Ovary (tissue), 9 donors: Measurements from ENCODE around the gene PARS2. TPM values are rescaled to one million over a fixed set of nuclear protein-coding genes. Genes with fewer than 3 reads are reported as not detected.

ENCODE experiments used
- DNase-seq, 5 donors: peaks; one replicate each; pipeline ENCODE4 v3.0.0-alpha.2; 2019 to 2020
- H3K27ac ChIP-seq, 2 donors: fragments of 200-600 bp; one replicate each; pipeline versions ENCODE4 v1.5.1 to v1.8.0; 2019 to 2022
- H3K27me3 ChIP-seq: fragments of 200-600 bp; one replicate; pipeline ENCODE4 v1.8.0; 2022
- H3K36me3 ChIP-seq: fragments of 200-600 bp; sonication (generic); one replicate; pipeline ENCODE4 v1.5.1; 2019
- H3K4me1 ChIP-seq: one replicate; pipeline ENCODE4 v1.8.1; 2013; ENCODE audit warnings: mild to moderate bottlenecking, moderate library complexity; ENCODE audit not compliant: insufficient read depth
- H3K4me3 ChIP-seq: fragments of 200-600 bp; sonication (generic); one replicate; pipeline ENCODE4 v1.5.1; 2017
- H3K9me3 ChIP-seq, 2 donors: fragments of 200-600 bp in 1 of 2; sonication (generic) in 1 of 2; one replicate each; pipeline versions ENCODE4 v1.5.1 to v1.8.1; 2013 to 2019; ENCODE audit warnings: mild to moderate bottlenecking in 1 of 2, moderate library complexity in 1 of 2
- CTCF ChIP-seq, 3 donors: fragments of 450-650 bp in 2 of 3; fragments of 200-600 bp in 1 of 3; IDR thresholded peaks; one replicate each; pipeline versions ENCODE4 v1.5.1 to v1.8.0; 2016 to 2022; ENCODE audit warnings: antibody characterized with exemption in 3 of 3, mild to moderate bottlenecking in 1 of 3
- EP300 ChIP-seq: sonication (generic); formaldehyde crosslinking; IDR thresholded peaks from one replicate; pipeline ENCODE4 v1.6.1; 2017; ENCODE audit warnings: antibody characterized with exemption
- POLR2A ChIP-seq: fragments of 450-650 bp; IDR thresholded peaks from one replicate; pipeline ENCODE4 v1.6.1; 2017; ENCODE audit warnings: antibody characterized with exemption, mild to moderate bottlenecking, moderate library complexity
- WGBS, 3 donors: extraction: QIAGEN DNeasy Blood & Tissue Kit in 1 of 3; methylation state at CpG; one replicate each; pipeline versions ENCODE4 v1.1.5 to v1.1.7; 2013 to 2017; 5-methylcytosine and 5-hydroxymethylcytosine counted together
- intact Hi-C, 4 donors: fragments of 100-400 bp; cut with DNase I; formaldehyde crosslinking; loops; one replicate each; pipeline versions ENCODE4 v1.11.0 to v1.15.1; 2022 to 2023
- polyA plus RNA-seq, 2 donors: library from polyadenylated mRNA; stranded (reverse); fragments of 200-250 nt in 1 of 2; fragments of 350-450 nt in 1 of 2; fragmentation: Illumina TruSeq in 1 of 2; extraction: RNeasy Lipid Tissue Mini Kit (QIAGEN cat#74804) in 1 of 2; gene quantifications; one replicate each; pipeline ENCODE4 v1.2.3, GENCODE V29; 2013 to 2014
- total RNA-seq, 7 donors: library from RNA; depleted of rRNA in 2 of 7; stranded (reverse); fragments of >200 nt in 2 of 7; fragmentation: NEBNext Ultra II Directional in 3 of 7; extraction: Animal tissue kit (Norgen Biotek cat#: 25700) in 3 of 7; gene quantifications; one replicate each; pipeline versions ENCODE4 v1.1.0 to v1.2.4, GENCODE V29; 2016 to 2023
- donor health status: DM: no; HTN: no; CAD: no; lungs with moderate emphysema.
- donor health status: DM: no; HTN: no; CAD: no.
- donor health status: Bipolar disorder and iron deficiency.
- donor health status: DM: yes; HTN: yes; CAD: no.
- donor health status: DM: no; HTN: no; CAD: no.
- donor health status: DM: yes; HTN: yes; CAD: no.

Gene PARS2
- total and polyA plus RNA-seq, 9 donors = 3.2 to 9.6 (median 6.4) TPM

- H3K4me3 ChIP-seq = no peak overlapping the region
- H3K4me1 ChIP-seq = no peaks in the 10 kb centered on the region
- 30 to 50% (median 35%) methylated on average over 3 of the region's 3 CpGs for WGBS, 3 donors
- no peaks in the 10 kb centered on the region for H3K27me3 ChIP-seq
- no peak for TF ChIP-seq EP300
- no peak for TF ChIP-seq POLR2A
- no peak for TF ChIP-seq CTCF (IDR thresholded peaks at IDR 0.05)
- H3K9me3 ChIP-seq = no peaks in the 10 kb centered on the region
- no peak overlapping the region for H3K27ac ChIP-seq
- H3K36me3 ChIP-seq = no peaks in the 10 kb centered on the region
- peak in 1 of 5 donors; percentile 10 for DNase-seq
- intact Hi-C loops = loop anchor here (5.0 to 10.0 kb wide), 8 partner anchors 305 to 1322 kb away; no protein-coding TSS in a partner anchor
Measured at GRCh38 chr1:54809496-54810074, 45.3 kb upstream of the PARS2 start.

GRCh38 chr1:54808443-54809207, 44.3 kb upstream of the PARS2 start:
- H3K4me1 ChIP-seq = no peaks in the 10 kb centered on the region
- TF ChIP-seq POLR2A (no peak), CTCF (IDR thresholded peaks at IDR 0.05) (no peak), EP300 (no peak)
- intact Hi-C loops = loop anchor here (5.0 to 10.0 kb wide), 6 partner anchors 314 to 1321 kb away; no protein-coding TSS in a partner anchor
- H3K36me3 ChIP-seq = no peaks in the 10 kb centered on the region
- H3K27me3 ChIP-seq = no peaks in the 10 kb centered on the region
- H3K9me3 ChIP-seq = no peaks in the 10 kb centered on the region
- no peak for DNase-seq
- no peak overlapping the region for H3K27ac ChIP-seq
- 74 to 79% (median 79%) methylated on average over 12 of the region's 12 CpGs for WGBS, 3 donors
- H3K4me3 ChIP-seq = no peak overlapping the region

- 74 to 81% (median 76%) methylated on average over 7 of the region's 7 CpGs for WGBS, 3 donors
- Histone ChIP-seq H3K9me3 (no peaks in the 10 kb centered on the region), H3K27me3 (no peaks in the 10 kb centered on the region), H3K4me3 (no peak overlapping the region), H3K27ac (no peak overlapping the region), H3K36me3 (no peaks in the 10 kb centered on the region), H3K4me1 (no peaks in the 10 kb centered on the region)
- intact Hi-C loops = loop anchor here (5.0 to 10.0 kb wide), 6 partner anchors 313 to 1320 kb away; no protein-coding TSS in a partner anchor
- DNase-seq = peak in 1 of 5 donors; percentile 2
- TF ChIP-seq CTCF (IDR thresholded peaks at IDR 0.05) = no peak
Measured at GRCh38 chr1:54807756-54808155, 43.4 kb upstream of the PARS2 start.

GRCh38 chr1:54806931-54807611, 42.7 kb upstream of the PARS2 start:
- H3K36me3 ChIP-seq = no peaks in the 10 kb centered on the region
- no peaks in the 10 kb centered on the region for H3K4me1 ChIP-seq
- intact Hi-C loops = loop anchor here (5.0 to 10.0 kb wide), 6 partner anchors 312 to 1320 kb away; no protein-coding TSS in a partner anchor
- H3K4me3 ChIP-seq = no peak overlapping the region
- TF ChIP-seq POLR2A = no peak
- TF ChIP-seq CTCF (IDR thresholded peaks at IDR 0.05) = no peak
- TF ChIP-seq EP300 = no peak
- no peaks in the 10 kb centered on the region for H3K9me3 ChIP-seq
- DNase-seq = no peak
- H3K27ac ChIP-seq = no peak overlapping the region
- 76 to 80% (median 78%) methylated on average over 11 of the region's 11 CpGs for WGBS, 3 donors
- H3K27me3 ChIP-seq = no peaks in the 10 kb centered on the region
